NCI-H446 (cell line): Measurements from ENCODE around the gene PRDM16.

Experiments used
- DNase-seq, 2 experiments: peaks; one replicate each; lab custom pipeline; 2025; lab: John Stamatoyannopoulos, UW

Gene PRDM16

GRCh38 chr1:3463013-3463385, 394.0 kb downstream of the PRDM16 start:
- no peak for DNase-seq

GRCh38 chr1:3463408-3463863, 394.4 kb downstream of the PRDM16 start:
- DNase-seq, result no peak

GRCh38 chr1:3463891-3464648, 395.1 kb downstream of the PRDM16 start:
- DNase-seq, result no peak

GRCh38 chr1:3464649-3465025, 395.6 kb downstream of the PRDM16 start:
- DNase-seq, result no peak

GRCh38 chr1:3465091-3465934, 396.3 kb downstream of the PRDM16 start:
- DNase-seq, result no peak

- DNase-seq, result no peak
Observed at GRCh38 chr1:3465935-3466321, 396.9 kb downstream of the PRDM16 start.

- no peak for DNase-seq
Observed at GRCh38 chr1:3466366-3467075, 397.5 kb downstream of the PRDM16 start.

GRCh38 chr1:3467096-3468036, 398.4 kb downstream of the PRDM16 start:
- DNase-seq, result no peak

- no peak for DNase-seq
Observed at GRCh38 chr1:3468236-3469103, 399.5 kb downstream of the PRDM16 start.

- no peak for DNase-seq
Observed at GRCh38 chr1:3469104-3469848, 400.3 kb downstream of the PRDM16 start.

GRCh38 chr1:3469849-3470649, 401.0 kb downstream of the PRDM16 start:
- DNase-seq, result no peak

GRCh38 chr1:3470650-3471355, 401.8 kb downstream of the PRDM16 start:
- DNase-seq, result no peak

GRCh38 chr1:3471356-3472087, 402.5 kb downstream of the PRDM16 start:
- no peak for DNase-seq

- no peak for DNase-seq
Observed at GRCh38 chr1:3472088-3472850, 403.3 kb downstream of the PRDM16 start.

GRCh38 chr1:3472906-3473305, 403.9 kb downstream of the PRDM16 start:
- DNase-seq, result no peak

GRCh38 chr1:3473381-3473844, 404.4 kb downstream of the PRDM16 start:
- DNase-seq, result no peak

GRCh38 chr1:3474016-3474415, 405.0 kb downstream of the PRDM16 start:
- DNase-seq, result no peak
